A549 (cell line): ENCODE results near the gene RERE. TPM values are rescaled to one million over a fixed set of nuclear protein-coding genes. Genes with fewer than 3 reads are reported as not detected.
A peak's percentile ranks its signal among the peaks of the same experiment; 100 is the strongest.
"Not testable (repeated sequence)": the region's sequence is repeated elsewhere in the genome, so short reads cannot be mapped to it uniquely, and the experiment has no call there.

Source experiments
- ATAC-seq, 2 experiments: fragments of 200-7000 bp in 1 of 2; fragments of >200 bp in 1 of 2; cut with Nextera tagmentation in 1 of 2; cut with Tn5 transposase in 1 of 2; 3 replicates each; pipeline versions ENCODE4 v1.8.0 to v1.9.1; 2018 to 2020; ENCODE audit warnings: mild to moderate bottlenecking in 1 of 2, moderate library complexity in 1 of 2
- CTCF ChIA-PET: fragments of 300-600 bp; sonication (Branson Sonifier 250); formaldehyde crosslinking; extraction: SDS; loops from one replicate; lab custom pipeline; 2021; ENCODE audit warnings: antibody characterized with exemption, inconsistent platforms; lab: Yijun Ruan, JAX
- POLR2A ChIA-PET: fragments of 350-600 bp; formaldehyde crosslinking; extraction: SDS; loops from one replicate; lab custom pipeline; 2021; ENCODE audit warnings: antibody characterized with exemption, inconsistent platforms; lab: Yijun Ruan, JAX
- DNase-seq, 2 experiments: peaks; one replicate each; pipeline versions ENCODE4 v3.0.0 to v3.0.0-alpha.2; 2011 to 2016; ENCODE audit warnings: low read depth in 1 of 2, low spot score in 1 of 2
- FAIRE-seq: peaks from 2 replicates; lab custom pipeline; 2011; peaks lifted over from hg19 to GRCh38; lab: Jason Lieb, UNC
- H3K27ac ChIP-seq, 2 experiments: fragments of >200 bp; sonication (Bioruptor Twin); formaldehyde crosslinking; 3 replicates each; pipeline ENCODE4 v1.5.1; 2016 to 2017
- H3K4me1 ChIP-seq: fragments of >200 bp; sonication (Bioruptor Twin); formaldehyde crosslinking; 3 replicates; pipeline ENCODE4 v1.6.1; 2016
- H3K4me2 ChIP-seq: fragments of >200 bp; sonication (Bioruptor Twin); formaldehyde crosslinking; 3 replicates; pipeline ENCODE4 v1.6.1; 2016
- H3K4me3 ChIP-seq: fragments of >200 bp; sonication (Bioruptor Twin); formaldehyde crosslinking; 3 replicates; pipeline ENCODE4 v1.5.1; 2016
- H3K9me3 ChIP-seq: fragments of >200 bp; sonication (Bioruptor Twin); formaldehyde crosslinking; 3 replicates; pipeline ENCODE4 v1.6.1; 2016
- CBX8 ChIP-seq: fragments of 200-600 bp; sonication (generic); IDR thresholded peaks from 2 replicates; pipeline ENCODE4 v1.6.1; 2016
- CHD4 ChIP-seq: fragments of 200-600 bp; sonication (generic); IDR thresholded peaks from 2 replicates; pipeline ENCODE4 v1.6.1; 2016; ENCODE audit warnings: antibody characterized with exemption, mild to moderate bottlenecking, borderline replicate concordance
- EHMT2 ChIP-seq: fragments of 200-600 bp; sonication (generic); IDR thresholded peaks from 2 replicates; pipeline ENCODE4 v1.6.1; 2016; ENCODE audit warnings: antibody characterized with exemption, low read depth, mild to moderate bottlenecking, moderate library complexity
- ESRRA ChIP-seq: fragments of 150-350 bp; IDR thresholded peaks from 2 replicates; pipeline ENCODE4 v1.6.1; 2014; ENCODE audit warnings: mild to moderate bottlenecking, low read length, borderline replicate concordance
- FOSB ChIP-seq: fragments of 250-450 bp; sonication (Bioruptor Pico); IDR thresholded peaks from 2 replicates; pipeline ENCODE4 v1.5.0; 2020; ENCODE audit warnings: mild to moderate bottlenecking, moderate library complexity
- FOSL2 ChIP-seq, 2 experiments: fragments of 450-650 bp in 1 of 2; fragments of >200 bp in 1 of 2; sonication (Bioruptor Twin) in 1 of 2; formaldehyde crosslinking; IDR thresholded peaks; 2 replicates each; pipeline versions ENCODE4 v1.5.0 to v1.6.1; 2016 to 2020; ENCODE audit warnings: mild to moderate bottlenecking in 1 of 2, moderate library complexity in 1 of 2
- HEYL ChIP-seq: fragments of 250-450 bp; sonication (Bioruptor Pico); IDR thresholded peaks from 2 replicates; pipeline ENCODE4 v1.8.0; 2021; ENCODE audit warnings: mild to moderate bottlenecking, moderate library complexity
- HOXA7 ChIP-seq: fragments of 250-450 bp; sonication (Bioruptor Pico); IDR thresholded peaks from 2 replicates; pipeline ENCODE4 v1.5.0; 2020; ENCODE audit warnings: mild to moderate bottlenecking, moderate library complexity
- KDM5A ChIP-seq: fragments of 200-600 bp; sonication (generic); IDR thresholded peaks from 2 replicates; pipeline ENCODE4 v1.6.1; 2016; ENCODE audit warnings: antibody characterized with exemption, mild to moderate bottlenecking
- NFE2L2 ChIP-seq: fragments of 150-350 bp; conservative IDR thresholded peaks from 2 replicates; pipeline ENCODE4 v1.6.1; 2014; ENCODE audit warnings: low read length
- RAD21 ChIP-seq, 2 experiments: fragments of >200 bp in 1 of 2; sonication (Bioruptor Twin) in 1 of 2; formaldehyde crosslinking in 1 of 2; IDR thresholded peaks in 1 of 2; conservative IDR thresholded peaks in 1 of 2; 2 replicates in 1 of 2; 3 replicates in 1 of 2; pipeline ENCODE4 v1.6.1; 2012 to 2018; ENCODE audit warnings: inconsistent platforms in 1 of 2
- SREBF2 ChIP-seq: fragments of 450-650 bp; IDR thresholded peaks from 2 replicates; pipeline ENCODE4 v1.6.1; 2014; ENCODE audit warnings: mild to moderate bottlenecking, moderate library complexity
- TFCP2L1 ChIP-seq: fragments of 250-450 bp; sonication (Bioruptor Pico); IDR thresholded peaks from 2 replicates; pipeline ENCODE4 v1.5.0; 2021; ENCODE audit warnings: mild to moderate bottlenecking
- TP53 ChIP-seq: fragments of 250-450 bp; sonication (Bioruptor Pico); IDR thresholded peaks from 2 replicates; pipeline ENCODE4 v1.5.0; 2021; ENCODE audit warnings: mild to moderate bottlenecking, moderate library complexity
- ZNF302 ChIP-seq: fragments of 250-450 bp; sonication (Bioruptor Pico); IDR thresholded peaks from 2 replicates; pipeline ENCODE4 v1.9.0; 2021; ENCODE audit warnings: inconsistent platforms, mild to moderate bottlenecking, moderate library complexity
- WGBS: methylation state at CpG from one replicate; pipeline ENCODE4 v1.1.6; 2017; ENCODE audit errors: missing lambda C conversion rate; 5-methylcytosine and 5-hydroxymethylcytosine counted together
- polyA plus RNA-seq, 4 experiments: library from polyadenylated mRNA; depleted of rRNA in 3 of 4; stranded (reverse); fragments of >200 nt; fragmentation: RNase III in 1 of 4; extraction: RNeasy Plus Mini Kit Qiagen cat#74134 plus additional on column Dnase treatment in 1 of 4; gene quantifications; 2 replicates in 3 of 4; 3 replicates in 1 of 4; pipeline ENCODE4 v1.2.3, GENCODE V29; 2011 to 2017
- TF ChIP-seq, protein P1 (sequence below): IDR thresholded peaks from 2 replicates; pipeline ENCODE4 v1.6.1; 2012
- TF ChIP-seq, protein P2 (sequence below): fragments of 250-450 bp; sonication (Bioruptor Pico); IDR thresholded peaks from 2 replicates; pipeline ENCODE4 v1.5.0; 2020; ENCODE audit warnings: low read depth, mild to moderate bottlenecking, moderate library complexity
- TF ChIP-seq, protein P3 (sequence below): fragments of 250-450 bp; sonication (Bioruptor Pico); IDR thresholded peaks from 2 replicates; pipeline ENCODE4 v1.5.0; 2021; ENCODE audit warnings: mild to moderate bottlenecking, moderate library complexity, borderline replicate concordance

The RERE gene
- polyA plus RNA-seq, 2 of the 4 experiments (the other 2 are of a cell fraction), result 12.6 to 28.6 TPM

DNA sequence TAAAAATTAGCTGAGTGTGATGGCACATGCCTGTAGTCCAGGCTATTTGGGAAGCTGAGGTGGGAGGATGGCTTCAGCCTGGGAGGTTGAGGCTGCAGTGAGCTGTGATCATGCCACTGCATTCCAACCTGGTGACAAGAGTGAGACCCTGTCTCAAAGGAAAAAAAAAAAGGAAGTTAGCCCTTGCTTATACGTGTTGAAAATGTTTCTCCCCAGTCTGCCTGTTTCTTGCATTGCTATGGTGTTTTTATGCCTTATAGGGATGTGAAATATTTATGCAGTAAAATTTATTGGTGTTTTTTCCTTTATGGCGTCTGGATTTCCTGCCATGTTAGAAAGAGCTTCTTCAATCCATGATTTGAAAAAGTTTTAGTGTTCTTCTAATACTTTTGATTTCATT, 3.6 kb upstream of the RERE start:
- Histone ChIP-seq H3K4me2 (no peak overlapping the region), H3K27ac (no peak overlapping the region), H3K4me3 (no peak overlapping the region), H3K4me1 (peaks cover 18% of the 10 kb centered on the region), H3K9me3 (no peaks in the 10 kb centered on the region)
- ChIA-PET POLR2A (no interaction called here), CTCF (interaction anchor here (0.6 to 4.2 kb wide), 4 partner anchors 16 to 102 kb away, joined by 3 to 21 read pairs (median 4); no protein-coding TSS in a partner anchor)
- no peak for TF ChIP-seq CBX8
- WGBS, result 47% methylated on average over 2 of the region's 2 CpGs
- FAIRE-seq (no peak), ATAC-seq (no peak), DNase-seq (no peak)

DNA sequence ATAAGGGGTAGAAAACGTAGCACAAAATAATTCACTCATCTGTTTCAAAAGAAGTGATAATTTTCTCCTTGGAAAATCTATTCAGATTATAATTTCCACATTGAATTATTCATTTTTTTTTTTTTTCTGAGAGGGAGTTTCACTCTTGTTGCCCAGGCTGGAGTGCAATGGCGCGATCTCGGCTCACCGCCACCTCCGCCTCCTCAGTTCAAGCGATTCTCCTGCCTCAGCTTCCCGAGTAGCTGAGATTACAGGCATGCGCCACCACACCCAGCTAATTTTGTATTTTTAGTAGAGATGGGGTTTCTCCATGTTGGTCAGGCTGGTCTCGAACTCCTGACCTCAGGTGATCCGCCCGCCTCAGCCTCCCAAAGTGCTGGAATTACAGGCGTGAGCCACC, 1.3 kb upstream of the RERE start:
- WGBS, result 82% methylated on average over 13 of the region's 13 CpGs
- FAIRE-seq, H3K27ac ChIP-seq, POLR2A ChIA-PET, H3K9me3 ChIP-seq, CTCF ChIA-PET, DNase-seq, ATAC-seq: not testable (repeated sequence)
- Histone ChIP-seq H3K4me3 (peak overlapping the region; percentile 100), H3K4me2 (peak overlapping the region; percentile 89), H3K4me1 (peaks cover 36% of the 10 kb centered on the region)

DNA sequence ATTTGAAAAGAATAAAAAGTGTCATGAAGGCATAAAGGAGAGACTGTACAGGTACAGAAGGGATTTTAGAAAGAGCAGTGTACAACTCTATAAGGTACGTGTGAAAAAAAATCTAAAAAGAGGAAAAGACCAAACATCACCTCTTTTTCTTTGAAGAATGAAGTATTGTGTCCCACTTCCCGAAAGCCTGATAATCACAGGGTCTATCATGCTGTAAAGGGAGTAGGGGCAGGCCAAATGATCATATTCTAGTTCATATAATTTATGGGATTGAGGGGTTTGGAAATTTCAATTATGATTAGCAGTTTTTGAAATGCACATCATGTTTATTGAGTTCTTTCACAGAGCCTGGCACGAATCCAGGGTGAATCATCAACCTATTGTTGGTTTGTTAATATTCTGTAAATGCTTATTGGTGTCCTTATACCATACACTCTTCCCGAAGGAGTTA, 910 bp upstream of the RERE start:
- Histone ChIP-seq H3K4me3 (peak overlapping the region; percentile 100), H3K4me2 (peak overlapping the region; percentile 89), H3K4me1 (peaks cover 40% of the 10 kb centered on the region), H3K9me3 (no peaks in the 10 kb centered on the region), H3K27ac (peak overlapping the region; percentile 93 to 99)
- no peak for TF ChIP-seq FOSB
- TF ChIP-seq HEYL, result no peak
- TF ChIP-seq KDM5A, result no peak
- TF ChIP-seq TP53 (CRISPR knock-in tag), result no peak
- no peak for TF ChIP-seq CBX8
- TF ChIP-seq, protein P1, sequence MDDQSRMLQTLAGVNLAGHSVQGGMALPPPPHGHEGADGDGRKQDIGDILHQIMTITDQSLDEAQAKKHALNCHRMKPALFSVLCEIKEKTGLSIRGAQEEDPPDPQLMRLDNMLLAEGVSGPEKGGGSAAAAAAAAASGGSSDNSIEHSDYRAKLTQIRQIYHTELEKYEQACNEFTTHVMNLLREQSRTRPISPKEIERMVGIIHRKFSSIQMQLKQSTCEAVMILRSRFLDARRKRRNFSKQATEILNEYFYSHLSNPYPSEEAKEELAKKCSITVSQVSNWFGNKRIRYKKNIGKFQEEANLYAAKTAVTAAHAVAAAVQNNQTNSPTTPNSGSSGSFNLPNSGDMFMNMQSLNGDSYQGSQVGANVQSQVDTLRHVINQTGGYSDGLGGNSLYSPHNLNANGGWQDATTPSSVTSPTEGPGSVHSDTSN, result no peak
- no peak for TF ChIP-seq FOSL2 (IDR thresholded peaks at IDR 0.05)
- peak; percentile 63 for TF ChIP-seq FOSL2 (CRISPR knock-in tag; IDR thresholded peaks at IDR 0.05)
- ATAC-seq (no peak), DNase-seq (peak in 1 of 2 experiments; percentile 56), FAIRE-seq (no peak)
- CTCF ChIA-PET, result no interaction called here
- POLR2A ChIA-PET, result no interaction called here
- WGBS, result 5% methylated on average over 3 of the region's 4 CpGs

DNA sequence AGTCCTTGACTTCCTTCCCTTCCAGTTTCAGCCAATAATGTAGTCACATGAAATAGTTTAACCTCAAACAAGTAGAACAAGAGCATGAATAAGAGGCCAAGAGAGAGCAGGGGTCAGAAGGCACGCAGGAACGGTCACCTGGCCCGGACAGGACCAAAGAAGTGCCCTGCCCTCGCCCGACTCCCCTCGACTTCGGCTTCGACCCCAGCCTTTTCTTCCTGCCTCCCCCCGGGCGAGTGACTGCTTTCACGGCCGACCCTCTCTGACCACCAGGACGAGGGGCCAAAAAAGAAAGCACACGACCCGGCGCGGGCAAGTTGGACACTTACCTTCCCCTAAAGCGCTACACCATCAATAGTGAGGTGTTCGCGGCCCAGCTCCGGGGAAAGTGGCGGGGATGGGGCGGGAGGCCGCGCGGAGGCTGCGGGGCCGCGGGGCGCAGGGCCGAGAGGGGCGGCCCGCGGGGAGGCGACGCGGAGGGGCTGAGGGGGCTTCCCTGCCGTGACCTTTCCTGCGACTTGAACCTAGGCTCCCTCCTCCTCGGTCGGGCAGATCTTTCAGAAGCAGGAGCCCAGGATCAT, 519 bp downstream of the RERE start:
- DNase-seq, result no peak
- H3K9me3 ChIP-seq, result no peaks in the 10 kb centered on the region
- POLR2A ChIA-PET, result interaction anchor here (0.5 to 1.0 kb wide), 5 partner anchors 9 to 876 kb away, joined by 4 to 7 read pairs (median 6); partner anchors contain the start of gene TNFRSF9
- WGBS, result 1% methylated on average over 19 of the region's 41 CpGs
- TF ChIP-seq, protein P2, sequence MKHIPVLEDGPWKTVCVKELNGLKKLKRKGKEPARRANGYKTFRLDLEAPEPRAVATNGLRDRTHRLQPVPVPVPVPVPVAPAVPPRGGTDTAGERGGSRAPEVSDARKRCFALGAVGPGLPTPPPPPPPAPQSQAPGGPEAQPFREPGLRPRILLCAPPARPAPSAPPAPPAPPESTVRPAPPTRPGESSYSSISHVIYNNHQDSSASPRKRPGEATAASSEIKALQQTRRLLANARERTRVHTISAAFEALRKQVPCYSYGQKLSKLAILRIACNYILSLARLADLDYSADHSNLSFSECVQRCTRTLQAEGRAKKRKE (CRISPR knock-in tag), result no peak
- TF ChIP-seq ZNF302 (CRISPR knock-in tag) (no peak), HOXA7 (CRISPR knock-in tag) (no peak), CHD4 (no peak), TFCP2L1 (CRISPR knock-in tag) (no peak), EHMT2 (no peak)
- TF ChIP-seq, all 56 proteins: peak for 0
- H3K27ac ChIP-seq, result peak overlapping the region; percentile 93 to 99
- CTCF ChIA-PET, result no interaction called here
- ATAC-seq, result peak; percentile 38 to 50; a peak in 5 of 6 replicates
- peak overlapping the region; percentile 100 for H3K4me3 ChIP-seq
- peaks cover 37% of the 10 kb centered on the region for H3K4me1 ChIP-seq
- no peak for FAIRE-seq
- peak overlapping the region; percentile 100 for H3K4me2 ChIP-seq

DNA sequence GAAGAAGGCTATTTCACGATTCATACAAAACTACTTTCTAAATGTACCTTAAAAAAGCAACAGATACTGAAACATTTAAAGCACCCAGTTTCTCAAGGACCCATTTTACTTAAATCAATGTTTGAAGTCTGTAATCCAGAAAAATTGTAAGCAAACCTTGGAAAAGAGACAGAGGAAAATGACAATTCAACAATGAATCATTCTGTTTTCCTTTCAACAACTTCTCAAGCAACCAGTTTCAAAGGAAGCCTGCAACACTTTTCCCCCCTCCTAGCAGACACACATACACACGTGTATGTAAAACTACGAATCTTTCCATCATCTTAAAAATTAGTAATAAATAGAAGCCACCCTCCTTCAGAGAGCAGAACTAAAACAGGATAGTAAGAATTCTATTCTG, 1.2 kb downstream of the RERE start:
- Histone ChIP-seq H3K4me3 (peak overlapping the region; percentile 100), H3K27ac (peak overlapping the region; percentile 93 to 99), H3K9me3 (no peaks in the 10 kb centered on the region), H3K4me1 (peaks cover 37% of the 10 kb centered on the region), H3K4me2 (peak overlapping the region; percentile 100)
- ChIA-PET CTCF (interaction anchor here (0.6 kb wide), 1 partner anchor 18 kb away, joined by 3 read pairs; no protein-coding TSS in a partner anchor), POLR2A (interaction anchor here (0.6 kb wide), 1 partner anchor 22 kb away, joined by 3 read pairs; no protein-coding TSS in a partner anchor)
- ATAC-seq (no peak), DNase-seq (no peak), FAIRE-seq (no peak)
- TF ChIP-seq HOXA7 (CRISPR knock-in tag) (no peak), NFE2L2 (no peak), ESRRA (no peak), RAD21 (conservative IDR thresholded peaks at IDR 0.05 in 1 of 2, IDR thresholded peaks at IDR 0.05 in 1 of 2) (no peak), SREBF2 (no peak)
- TF ChIP-seq, protein P2 (CRISPR knock-in tag), result no peak
- TF ChIP-seq, protein P1, result no peak
- TF ChIP-seq, protein P3, sequence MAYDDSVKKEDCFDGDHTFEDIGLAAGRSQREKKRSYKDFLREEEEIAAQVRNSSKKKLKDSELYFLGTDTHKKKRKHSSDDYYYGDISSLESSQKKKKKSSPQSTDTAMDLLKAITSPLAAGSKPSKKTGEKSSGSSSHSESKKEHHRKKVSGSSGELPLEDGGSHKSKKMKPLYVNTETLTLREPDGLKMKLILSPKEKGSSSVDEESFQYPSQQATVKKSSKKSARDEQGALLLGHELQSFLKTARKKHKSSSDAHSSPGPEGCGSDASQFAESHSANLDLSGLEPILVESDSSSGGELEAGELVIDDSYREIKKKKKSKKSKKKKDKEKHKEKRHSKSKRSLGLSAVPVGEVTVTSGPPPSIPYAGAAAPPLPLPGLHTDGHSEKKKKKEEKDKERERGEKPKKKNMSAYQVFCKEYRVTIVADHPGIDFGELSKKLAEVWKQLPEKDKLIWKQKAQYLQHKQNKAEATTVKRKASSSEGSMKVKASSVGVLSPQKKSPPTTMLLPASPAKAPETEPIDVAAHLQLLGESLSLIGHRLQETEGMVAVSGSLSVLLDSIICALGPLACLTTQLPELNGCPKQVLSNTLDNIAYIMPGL, result no peak
- WGBS, result under 1% methylated on average over 3 of the region's 3 CpGs
